T47D (cell line): ENCODE data around the gene SNAPC2.
"Not testable (repeated sequence)": the region's sequence is repeated elsewhere in the genome, so short reads cannot be mapped to it uniquely, and the experiment has no call there.

Experiments
- DNase-seq, 2 experiments: peaks; one replicate each; pipeline versions ENCODE4 v3.0.0 to v3.0.0-alpha.2; 2011 to 2012; ENCODE audit warnings: low read depth in 1 of 2, low spot score in 1 of 2
- JUND ChIP-seq: IDR thresholded peaks from 2 replicates; pipeline ENCODE4 v1.6.1; 2012; ENCODE audit warnings: low read depth
- in situ Hi-C: cut with HindIII; loops from 2 replicates; pipeline ENCODE4 v1.10.0; 2016; ENCODE audit warnings: low sequenced_read_pairs, low pct_unique_long_range_greater_than_20kb

Gene SNAPC2

DNA sequence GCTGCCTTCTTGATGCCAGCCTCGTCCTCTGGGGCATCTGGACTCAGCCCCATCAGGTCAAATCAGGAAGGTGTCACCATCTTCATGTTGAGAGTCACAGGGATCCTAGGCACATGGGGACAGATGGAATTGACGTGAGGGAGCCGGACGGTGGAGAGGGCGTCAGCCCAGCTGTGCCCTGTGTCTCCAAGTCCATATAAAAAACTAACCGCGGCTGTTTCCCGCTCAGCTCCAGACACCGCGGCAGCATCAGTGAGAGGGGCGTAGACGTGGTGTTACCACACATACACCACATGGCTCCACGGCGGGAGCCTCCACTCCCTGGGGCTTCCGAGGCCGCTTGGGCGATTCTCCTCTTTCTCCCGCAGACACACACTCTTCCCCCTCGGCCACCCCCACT is 40.3 kb upstream of the SNAPC2 start:
- no peak for DNase-seq
- in situ Hi-C loops, result no loop called here
- no peak for TF ChIP-seq JUND

DNA sequence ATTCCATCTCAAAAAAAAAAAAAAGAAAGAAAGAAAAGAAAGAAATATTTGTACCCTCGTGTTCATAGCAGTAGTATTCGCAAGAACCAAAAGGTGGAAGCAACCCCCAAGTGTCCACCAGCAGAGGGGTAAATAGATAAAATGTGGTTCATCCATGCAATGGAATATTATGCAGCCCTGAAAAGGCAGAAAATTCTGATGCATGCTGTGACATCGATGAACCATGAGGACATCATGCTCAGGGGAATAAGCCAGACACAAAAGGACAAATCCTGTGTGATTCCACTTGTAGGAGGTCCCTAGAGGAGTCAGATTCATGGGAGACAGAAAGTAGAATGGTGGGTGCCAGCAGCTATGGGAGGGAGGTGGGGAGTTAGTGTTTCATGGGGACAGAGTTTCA is 38.2 kb upstream of the SNAPC2 start:
- in situ Hi-C loops, result no loop called here
- no peak for DNase-seq
- TF ChIP-seq JUND, result no peak

DNA sequence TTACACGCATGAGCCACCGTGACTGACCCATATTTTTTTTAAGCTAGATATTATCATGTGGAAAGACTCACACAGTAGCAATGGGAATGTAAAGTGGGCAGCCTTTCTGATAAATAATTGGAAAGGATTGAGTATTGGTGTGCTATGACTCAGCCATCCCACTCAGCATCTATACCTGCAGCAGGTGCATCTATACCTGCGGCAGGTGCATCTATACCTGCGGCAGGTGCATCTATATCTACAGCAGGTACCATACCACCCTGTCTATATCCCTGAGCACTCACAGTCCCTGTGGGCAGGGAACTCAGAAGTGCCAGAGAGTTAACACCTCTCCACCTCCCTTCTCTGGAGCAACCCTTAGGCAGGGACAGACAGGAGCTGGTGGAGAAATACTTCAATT is 37.0 kb upstream of the SNAPC2 start:
- DNase-seq, result no peak
- in situ Hi-C loops, result no loop called here
- no peak for TF ChIP-seq JUND

DNA sequence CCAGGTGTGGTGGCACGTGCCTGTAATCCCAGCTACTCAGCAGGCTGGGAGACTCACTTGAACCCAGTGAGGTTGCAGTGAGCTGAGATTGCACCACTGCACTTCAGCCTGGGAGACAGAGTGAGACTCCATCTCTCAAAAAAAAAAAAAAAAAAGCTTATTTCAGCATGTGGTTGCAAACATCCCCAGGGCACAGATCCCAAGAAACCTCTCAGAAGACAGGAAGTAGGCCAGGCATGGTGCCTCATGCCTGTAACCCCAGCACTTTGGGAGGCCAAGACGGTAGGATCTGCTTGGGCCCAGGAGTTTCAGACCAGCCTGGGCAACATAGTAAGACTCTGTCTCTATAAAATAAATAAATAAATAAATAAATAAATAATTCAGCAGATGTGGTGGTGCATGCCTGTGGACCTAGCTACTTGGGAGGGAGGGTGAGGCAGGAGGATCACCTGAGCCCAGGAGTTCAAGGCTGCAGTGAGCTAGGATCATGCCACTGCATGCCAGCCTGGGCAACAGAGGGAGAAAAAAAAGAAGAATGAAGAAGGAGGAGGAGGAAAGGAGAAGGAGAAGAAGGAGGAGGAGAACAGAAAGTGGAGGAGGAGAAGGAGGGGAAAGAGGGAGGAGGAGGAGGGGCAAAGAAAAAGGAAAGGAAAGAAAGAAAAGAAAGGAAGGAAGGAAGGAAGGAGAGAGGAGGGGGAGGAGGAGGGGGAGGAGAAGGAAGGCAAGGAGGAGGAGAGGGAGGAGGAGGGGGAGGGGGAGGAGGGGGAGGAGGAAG is 36.2 kb upstream of the SNAPC2 start:
- in situ Hi-C loops, result no loop called here
- no peak for TF ChIP-seq JUND
- DNase-seq, result no peak

DNA sequence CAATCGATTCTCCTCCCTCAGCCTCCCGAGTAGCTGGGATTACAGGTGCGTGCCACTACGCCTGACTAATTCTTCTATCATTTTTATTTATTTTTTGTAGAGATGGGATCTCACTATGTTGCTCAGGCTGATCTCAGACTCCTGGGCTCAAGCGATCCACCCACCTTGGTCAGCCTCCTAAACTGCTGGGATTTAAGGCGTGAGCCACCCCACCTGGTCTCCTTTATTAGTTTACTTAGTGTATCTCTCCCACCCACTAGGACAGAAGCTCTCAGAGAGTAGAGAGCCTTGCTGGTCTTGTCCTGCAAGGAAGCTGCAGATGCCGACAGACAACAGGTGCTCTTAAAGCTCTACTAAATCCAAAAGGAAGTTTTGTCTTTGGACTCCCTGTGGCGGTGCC is 34.3 kb upstream of the SNAPC2 start:
- TF ChIP-seq JUND, result no peak

DNA sequence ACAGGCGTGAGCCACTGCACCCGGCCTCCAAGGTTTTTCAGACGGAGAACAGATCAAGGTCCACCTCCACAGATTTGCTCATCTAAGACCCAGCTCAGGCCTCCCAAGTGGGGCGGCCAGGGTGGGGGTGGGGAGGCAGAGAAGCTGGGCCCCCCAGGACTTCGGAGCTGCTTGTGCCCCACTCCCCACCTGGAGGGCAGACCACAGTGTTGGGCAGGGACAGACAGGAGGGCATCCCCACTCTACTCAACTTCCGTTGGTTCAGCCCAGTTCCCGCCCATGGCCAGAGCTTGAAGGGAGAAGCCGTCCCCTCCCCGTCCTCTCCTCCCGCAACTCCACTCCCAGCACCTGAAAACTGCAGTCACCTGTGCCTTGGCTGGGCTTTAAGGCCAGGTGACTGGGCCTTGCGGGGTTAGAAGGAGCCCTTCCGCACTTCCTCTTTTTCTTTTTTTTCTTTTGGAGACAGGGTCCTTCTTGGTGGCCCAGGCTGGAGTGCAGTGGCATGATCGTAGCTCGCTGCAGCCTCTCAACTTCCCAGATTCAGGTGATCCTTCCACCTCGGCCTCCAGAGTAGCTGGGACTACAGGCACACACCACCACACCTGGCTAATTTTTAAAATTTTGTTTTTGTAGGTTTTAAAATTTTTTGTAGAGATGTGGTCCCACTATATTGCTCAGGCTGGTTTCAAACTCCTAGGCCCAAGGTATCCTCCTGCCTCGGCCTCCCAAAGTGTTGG is 32.6 kb upstream of the SNAPC2 start:
- no peak for TF ChIP-seq JUND
- in situ Hi-C loops, result no loop called here
- DNase-seq, result no peak

More for the DNA sequence above, 34.3 kb upstream of the SNAPC2 start:
- in situ Hi-C loops, result no loop called here
- no peak for DNase-seq

DNA sequence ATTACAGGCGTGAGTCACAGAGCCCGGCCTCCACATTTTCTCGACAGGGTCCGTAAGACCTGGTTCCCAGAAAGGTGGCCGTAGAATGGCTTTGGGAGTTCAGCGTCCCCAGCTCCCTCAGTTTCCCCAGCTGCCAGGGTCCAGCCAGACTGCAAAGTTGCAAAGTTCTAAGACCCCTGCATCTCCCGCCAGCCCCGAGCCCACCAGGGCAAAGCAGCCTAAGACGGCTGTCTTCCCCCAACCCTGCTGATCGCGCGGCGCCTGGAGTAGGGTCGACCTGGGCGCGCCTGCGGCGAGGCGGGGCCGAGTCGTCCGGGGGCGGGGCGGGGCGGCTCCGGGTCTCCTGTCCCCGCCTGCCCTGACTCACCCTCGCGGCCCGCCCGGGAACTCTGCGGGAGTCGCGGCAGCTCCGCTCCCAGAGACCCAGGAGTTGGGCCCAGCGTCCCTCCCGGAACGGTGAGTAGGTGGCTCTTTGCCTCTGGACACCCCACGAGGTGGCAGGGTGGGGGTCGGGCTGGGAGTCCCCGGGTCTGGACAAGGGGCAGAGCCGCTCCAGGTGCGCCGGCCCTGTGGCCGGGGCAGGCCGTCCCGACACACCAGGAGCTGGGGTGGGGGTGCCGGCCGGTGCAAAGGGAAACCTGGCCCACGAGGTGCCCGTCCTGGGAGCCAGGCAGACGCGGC is 31.9 kb upstream of the SNAPC2 start, which contains the start of gene LRRC8E:
Gene LRRC8E, plus strand, starts transcription at position 366 of the 681 bp plus-strand sequence. CDS start 7,094 bp downstream, outside the sequence.
- in situ Hi-C loops, result no loop called here
- peak; percentile 50 to 64 for DNase-seq
- no peak for TF ChIP-seq JUND

DNA sequence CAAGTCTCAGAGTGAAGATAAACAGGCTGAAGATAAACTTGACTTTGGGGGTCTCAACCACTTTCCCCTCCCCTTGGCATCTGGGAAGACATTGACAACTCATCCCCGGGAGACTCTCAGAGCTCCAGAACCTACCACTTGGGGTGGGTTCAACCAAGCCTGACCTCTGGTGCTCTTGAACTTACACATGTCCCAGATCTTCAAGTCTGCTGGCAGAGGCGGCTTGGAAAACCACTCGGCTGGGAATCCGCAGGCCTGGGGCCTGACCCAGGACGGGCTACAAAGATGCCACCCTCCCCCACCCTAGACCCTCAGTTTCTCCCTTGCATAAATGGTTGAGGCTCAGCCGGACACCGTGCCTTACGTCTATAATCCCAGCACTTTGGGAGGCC is 31.3 kb upstream of the SNAPC2 start:
- DNase-seq, result no peak
- no peak for TF ChIP-seq JUND
- in situ Hi-C loops, result no loop called here

DNA sequence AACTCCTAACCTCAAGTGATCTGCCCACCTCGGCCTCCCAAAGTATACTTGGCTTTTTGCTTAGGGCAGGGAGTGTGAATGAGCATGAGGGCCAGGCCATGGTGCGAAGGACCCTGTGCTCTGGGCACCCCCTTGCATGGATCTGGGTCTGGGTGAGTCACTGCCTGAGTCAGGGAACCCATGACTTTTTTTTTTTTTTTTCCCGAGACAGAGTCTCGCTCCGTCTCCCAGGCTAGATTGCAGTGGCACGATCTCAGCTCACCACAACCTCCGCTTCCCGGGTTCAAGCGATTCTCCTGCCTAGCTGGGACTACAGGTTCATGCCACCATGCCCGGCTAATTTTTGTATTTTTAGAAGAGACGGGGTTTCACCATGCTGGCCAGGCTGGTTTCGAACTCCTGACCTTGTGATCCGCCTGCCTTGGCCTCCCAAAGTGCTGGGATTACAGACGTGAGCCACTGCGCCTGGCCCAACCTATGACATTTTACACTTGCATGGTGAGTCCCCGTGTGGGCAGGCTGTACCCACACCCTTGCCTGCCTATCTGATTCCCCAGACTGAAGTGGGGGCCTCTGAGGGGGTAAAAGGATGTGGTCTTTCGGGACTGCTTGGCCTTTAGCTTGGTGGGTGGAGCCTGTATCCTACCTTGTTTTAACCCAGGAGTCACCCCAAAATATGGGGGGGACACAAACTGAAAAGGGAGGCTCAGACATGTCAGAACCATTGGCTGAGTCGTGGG is 26.6 kb upstream of the SNAPC2 start:
- in situ Hi-C loops, result not testable (repeated sequence)

DNA sequence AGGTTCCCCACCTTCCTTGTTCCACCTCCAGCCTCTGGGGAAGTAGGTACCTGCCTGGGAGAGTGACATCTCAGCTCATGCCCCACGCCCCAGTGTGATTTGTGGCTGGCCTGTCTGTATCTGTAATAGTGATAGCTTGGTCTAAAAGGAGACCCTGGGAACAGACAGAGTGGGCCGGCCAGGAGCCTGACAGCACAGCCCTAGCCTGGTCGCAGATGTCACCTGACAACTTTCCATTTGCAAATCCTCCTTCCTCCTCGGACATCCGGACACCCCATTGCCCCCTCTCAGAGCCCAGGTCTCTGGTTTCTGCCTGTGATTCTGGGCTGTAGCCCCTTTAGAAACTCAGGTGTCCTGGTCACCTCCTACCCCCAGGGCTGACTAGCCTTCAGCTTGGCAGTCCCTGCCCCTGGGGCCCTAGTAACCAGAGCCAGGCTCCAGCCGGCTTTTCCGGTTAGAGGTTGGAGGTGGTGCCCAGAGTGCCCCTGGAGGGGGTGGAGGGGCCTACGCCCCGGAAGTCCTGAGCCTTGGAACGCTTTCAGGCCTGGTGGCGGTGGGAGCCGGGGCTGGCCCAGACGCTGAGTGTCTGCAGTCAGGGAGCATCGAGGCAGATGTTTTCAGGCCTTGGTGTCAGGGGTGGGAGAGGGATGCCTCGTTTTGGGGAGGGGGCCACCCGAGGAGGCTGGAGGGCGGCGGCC is 25.4 kb upstream of the SNAPC2 start:
- in situ Hi-C loops, result no loop called here

More for the DNA sequence above, 26.6 kb upstream of the SNAPC2 start:
- not testable (repeated sequence) for DNase-seq

DNA sequence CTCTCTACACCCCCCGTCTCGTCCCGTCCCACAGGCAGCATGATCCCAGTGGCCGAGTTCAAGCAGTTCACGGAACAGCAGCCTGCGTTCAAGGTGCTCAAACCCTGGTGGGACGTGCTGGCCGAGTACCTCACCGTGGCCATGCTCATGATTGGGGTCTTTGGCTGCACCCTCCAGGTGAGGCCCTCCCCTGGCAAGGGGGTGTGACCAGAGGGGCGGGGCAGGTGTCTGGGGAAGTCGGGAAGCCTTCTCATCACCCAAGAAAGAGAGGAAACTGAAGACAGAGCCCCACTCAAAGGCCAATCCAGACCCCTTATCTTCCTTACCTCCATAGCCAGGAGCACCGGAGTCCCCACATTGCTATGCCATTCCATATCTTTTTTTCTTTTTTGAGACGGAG is 24.6 kb upstream of the SNAPC2 start:
- no peak for DNase-seq
- no peak for TF ChIP-seq JUND
- in situ Hi-C loops, result no loop called here

More for the DNA sequence above, 25.4 kb upstream of the SNAPC2 start:
- DNase-seq, result peak; percentile 47 to 86
- TF ChIP-seq JUND, result no peak

DNA sequence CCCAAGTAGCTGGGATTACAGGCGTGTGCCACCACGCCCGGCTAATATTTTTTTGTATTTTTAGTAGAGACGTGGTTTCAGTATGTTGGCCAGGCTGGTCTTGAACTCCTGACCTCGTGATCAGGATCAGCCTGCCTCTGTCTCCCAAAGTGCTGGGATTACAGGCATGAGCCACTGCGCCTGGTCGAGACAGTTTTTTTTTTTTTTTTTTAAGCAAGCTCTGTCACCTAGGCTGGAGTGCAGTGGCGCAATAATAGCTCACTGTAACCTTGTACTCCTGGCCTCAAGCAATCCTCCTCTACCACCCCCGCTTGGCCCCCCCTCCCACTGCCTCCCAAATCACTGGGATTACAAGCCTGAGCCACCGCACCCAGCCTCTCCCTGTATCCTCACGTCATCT is 22.8 kb upstream of the SNAPC2 start:
- no peak for TF ChIP-seq JUND
- DNase-seq, result no peak
- in situ Hi-C loops, result no loop called here
